ENCODE results near the gene PNLIPRP3.

PNLIPRP3 gene

DNA sequence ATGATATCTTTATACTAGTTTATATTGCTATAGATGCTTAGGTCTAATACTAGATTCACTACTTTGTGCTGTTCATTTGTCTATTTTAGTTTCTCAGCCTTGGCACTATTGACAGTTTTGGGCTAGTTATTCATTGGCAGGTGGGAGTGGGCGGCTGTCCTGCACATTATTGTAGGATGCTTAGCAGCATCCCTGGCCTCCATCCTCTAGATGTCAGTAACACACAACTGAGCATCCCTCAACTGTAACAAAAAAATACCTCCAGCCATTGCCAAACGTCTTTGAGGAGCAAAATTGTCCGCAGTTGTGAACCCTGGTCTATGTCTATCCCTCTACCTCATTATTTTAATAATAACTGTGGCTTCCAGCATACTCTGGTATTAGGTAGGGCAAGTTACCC lies 83.7 kb downstream of the PNLIPRP3 start:
- no peak for DNase-seq

DNA sequence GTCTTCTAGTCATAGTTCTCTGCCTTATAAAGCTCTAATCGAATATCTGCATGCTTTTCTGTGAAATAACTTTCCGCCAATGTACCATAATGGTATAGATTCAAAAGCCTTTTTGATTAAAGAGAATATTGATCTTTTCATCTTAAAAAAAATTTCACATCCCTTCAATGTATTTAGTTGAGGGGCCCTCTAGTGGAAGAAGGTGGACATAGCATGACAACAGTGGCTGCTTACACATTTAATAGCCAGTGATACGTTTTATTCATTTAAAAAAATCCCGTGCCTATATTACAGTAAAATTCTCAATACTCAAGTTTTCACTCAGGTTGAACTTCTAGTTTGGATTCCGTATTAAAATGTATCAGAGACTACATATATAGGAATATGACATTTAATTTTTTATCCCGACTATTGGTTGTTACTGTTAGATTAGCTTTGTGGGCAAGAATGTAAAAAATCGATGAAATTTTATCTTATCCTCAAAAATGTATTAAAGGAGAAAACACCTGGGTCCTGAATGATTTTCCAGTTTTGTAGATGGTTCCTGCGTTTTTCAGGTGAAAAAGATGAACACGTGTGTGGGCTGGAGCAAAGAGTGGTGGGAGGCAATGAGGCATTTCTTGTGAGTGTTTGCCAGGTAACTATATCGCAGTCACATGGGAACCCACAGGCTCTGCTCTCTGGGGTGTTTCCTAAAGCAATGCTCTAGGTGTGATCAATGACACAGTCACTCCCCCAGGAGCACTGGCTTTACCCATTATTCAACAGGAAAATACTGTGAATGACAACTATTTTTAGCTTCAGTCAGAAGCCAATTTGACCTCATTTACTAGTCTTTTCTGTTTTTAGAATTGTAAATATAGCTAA lies 94.0 kb downstream of the PNLIPRP3 start:
- peak; percentile 16 to 49 for DNase-seq

DNA sequence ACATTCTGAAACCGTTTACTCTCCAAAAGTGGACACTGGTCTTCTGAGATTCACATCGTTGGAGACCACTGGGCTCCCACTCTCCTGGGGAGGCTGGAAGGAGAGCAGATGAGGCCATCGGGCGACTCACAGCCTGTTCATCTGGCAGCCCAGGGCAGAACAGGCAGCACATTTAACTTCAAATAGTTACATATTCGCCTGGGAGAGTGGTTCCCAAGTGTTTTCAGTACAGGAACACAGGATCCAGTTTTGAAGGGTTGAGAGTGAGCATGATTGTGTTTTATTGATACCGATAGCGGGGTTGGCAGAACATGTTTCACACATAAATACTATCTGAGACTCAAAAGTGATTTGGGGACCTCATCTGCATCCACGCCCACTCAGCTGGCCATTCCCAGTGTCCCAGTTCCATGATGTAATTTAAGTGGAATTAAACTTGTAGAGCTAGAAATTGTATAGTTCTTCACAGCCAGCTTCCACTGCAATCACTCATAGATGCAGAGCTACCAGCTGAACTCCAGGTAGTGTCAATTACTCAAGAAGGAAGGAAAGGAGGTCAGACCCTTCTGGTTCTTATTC lies 95.2 kb downstream of the PNLIPRP3 start:
- no peak for DNase-seq

DNA sequence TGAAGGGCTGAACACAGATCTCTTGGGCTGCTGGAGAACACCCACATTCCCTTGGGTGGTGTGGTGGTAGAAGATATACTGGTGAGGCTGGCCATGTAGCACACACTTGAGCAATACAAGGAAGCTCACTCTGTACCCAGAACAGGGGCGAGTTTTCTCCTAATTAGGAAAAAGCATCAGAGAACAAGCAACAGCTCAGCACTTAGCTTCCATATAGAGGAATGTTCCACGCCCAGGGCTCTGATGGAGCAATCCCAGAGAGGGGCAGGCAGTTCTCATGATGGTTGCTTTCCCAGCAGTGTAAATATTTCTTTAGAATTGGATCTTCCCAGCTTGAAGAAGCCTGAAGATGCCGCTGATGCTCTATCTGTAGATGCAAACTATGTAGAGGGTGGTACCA lies 97.1 kb downstream of the PNLIPRP3 start:
- no peak for DNase-seq

DNA sequence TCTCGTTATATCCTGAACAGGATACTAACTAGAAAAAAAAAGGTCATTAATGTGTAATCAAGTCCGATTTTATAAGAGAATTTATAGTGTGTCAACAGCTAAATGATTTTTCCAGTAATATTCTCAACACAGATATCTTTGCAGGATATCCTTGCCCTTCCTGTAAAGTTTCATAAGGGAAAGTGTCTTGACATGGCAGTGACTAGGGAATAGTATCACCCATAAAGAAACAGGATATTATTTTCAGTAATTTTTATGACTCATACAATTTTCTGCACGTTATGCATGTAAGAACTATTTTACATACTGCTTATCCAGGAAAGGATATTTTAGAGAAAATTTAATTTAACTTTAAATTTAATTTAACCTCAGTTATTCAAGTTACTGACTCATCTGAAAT lies 98.6 kb downstream of the PNLIPRP3 start:
- no peak for DNase-seq
